SU-DHL-6 (cell line): Measurements from ENCODE around the gene TAOK2.
"Not testable (repeated sequence)": the region's sequence is repeated elsewhere in the genome, so short reads cannot be mapped to it uniquely, and the experiment has no call there.

ENCODE experiments used
- H2AFZ ChIP-seq: fragments of 200-600 bp; sonication (generic); 2 replicates; pipeline ENCODE4 v1.6.1; 2014; ENCODE audit warnings: low read depth, mild to moderate bottlenecking, moderate library complexity, mixed read lengths, antibody characterized with exemption, low read length; ENCODE audit not compliant: severe bottlenecking
- H3F3A ChIP-seq: fragments of 200-600 bp; shearing (Covaris generic); 2 replicates; pipeline ENCODE4 v1.6.0; 2016; ENCODE audit warnings: antibody characterized with exemption, mild to moderate bottlenecking; ENCODE audit not compliant: insufficient read depth
- H3K27ac ChIP-seq: fragments of 200-600 bp; sonication (generic); 2 replicates; pipeline ENCODE4 v1.5.1; 2016; ENCODE audit warnings: low read depth, mild to moderate bottlenecking, low read length, moderate library complexity, mixed read lengths
- H3K27me3 ChIP-seq: fragments of 200-600 bp; sonication (generic), shearing (Covaris generic); 2 replicates; pipeline ENCODE4 v1.6.0; 2014; ENCODE audit warnings: mild to moderate bottlenecking, low read length
- H3K36me3 ChIP-seq: fragments of 200-600 bp; sonication (generic); 2 replicates; pipeline ENCODE4 v1.6.1; 2014; ENCODE audit warnings: mild to moderate bottlenecking, low read length, mixed read lengths
- H3K4me2 ChIP-seq: fragments of 300-600, 200-600 bp; shearing (Covaris generic), sonication (generic); 2 replicates; pipeline ENCODE4 v1.6.0; 2014; ENCODE audit warnings: low read length, low read depth, mild to moderate bottlenecking; ENCODE audit not compliant: poor library complexity, severe bottlenecking
- H3K4me3 ChIP-seq: fragments of 200-600 bp; sonication (generic); 2 replicates; pipeline ENCODE4 v1.5.1; 2014; ENCODE audit warnings: antibody characterized with exemption, low read length, mild to moderate bottlenecking, mixed read lengths; ENCODE audit not compliant: insufficient read depth, poor library complexity, severe bottlenecking
- H3K79me2 ChIP-seq: fragments of 200-600 bp; sonication (generic); 2 replicates; pipeline ENCODE4 v1.6.1; 2014; ENCODE audit warnings: mild to moderate bottlenecking, low read length, moderate library complexity; ENCODE audit not compliant: insufficient read depth
- H3K9ac ChIP-seq: fragments of 200-600 bp; sonication (generic); 2 replicates; pipeline ENCODE4 v1.7.0; 2014; ENCODE audit warnings: mild to moderate bottlenecking, low read length
- H3K9me2 ChIP-seq: fragments of 200-600 bp; sonication (generic); replicated peaks from 2 replicates; pipeline ENCODE4 v1.6.1; 2014; ENCODE audit warnings: low read length; ENCODE audit not compliant: insufficient read depth
- H3K9me3 ChIP-seq: fragments of 200-600 bp; sonication (generic); 2 replicates; pipeline ENCODE4 v1.6.1; 2014; ENCODE audit warnings: low read length, mixed read lengths; ENCODE audit not compliant: insufficient read depth
- H4K20me1 ChIP-seq: fragments of 200-600 bp; sonication (generic); 2 replicates; pipeline ENCODE4 v1.6.1; 2014; ENCODE audit warnings: low read depth, mild to moderate bottlenecking, antibody characterized with exemption, low read length, moderate library complexity, mixed read lengths
- CTCF ChIP-seq: fragments of 200-600 bp; sonication (generic); IDR thresholded peaks from one replicate; pipeline ENCODE4 v1.5.1; 2017; ENCODE audit warnings: antibody characterized with exemption, mild to moderate bottlenecking, low read length, moderate library complexity; ENCODE audit not compliant: insufficient read depth, poor library complexity, severe bottlenecking
- EZH2phosphoT487 ChIP-seq: fragments of 200-600 bp; sonication (generic), shearing (Covaris generic); conservative IDR thresholded peaks from 2 replicates; pipeline ENCODE4 v1.6.1; 2018; ENCODE audit warnings: mild to moderate bottlenecking, antibody characterized with exemption, low read length, moderate library complexity, mixed read lengths

The TAOK2 gene

DNA sequence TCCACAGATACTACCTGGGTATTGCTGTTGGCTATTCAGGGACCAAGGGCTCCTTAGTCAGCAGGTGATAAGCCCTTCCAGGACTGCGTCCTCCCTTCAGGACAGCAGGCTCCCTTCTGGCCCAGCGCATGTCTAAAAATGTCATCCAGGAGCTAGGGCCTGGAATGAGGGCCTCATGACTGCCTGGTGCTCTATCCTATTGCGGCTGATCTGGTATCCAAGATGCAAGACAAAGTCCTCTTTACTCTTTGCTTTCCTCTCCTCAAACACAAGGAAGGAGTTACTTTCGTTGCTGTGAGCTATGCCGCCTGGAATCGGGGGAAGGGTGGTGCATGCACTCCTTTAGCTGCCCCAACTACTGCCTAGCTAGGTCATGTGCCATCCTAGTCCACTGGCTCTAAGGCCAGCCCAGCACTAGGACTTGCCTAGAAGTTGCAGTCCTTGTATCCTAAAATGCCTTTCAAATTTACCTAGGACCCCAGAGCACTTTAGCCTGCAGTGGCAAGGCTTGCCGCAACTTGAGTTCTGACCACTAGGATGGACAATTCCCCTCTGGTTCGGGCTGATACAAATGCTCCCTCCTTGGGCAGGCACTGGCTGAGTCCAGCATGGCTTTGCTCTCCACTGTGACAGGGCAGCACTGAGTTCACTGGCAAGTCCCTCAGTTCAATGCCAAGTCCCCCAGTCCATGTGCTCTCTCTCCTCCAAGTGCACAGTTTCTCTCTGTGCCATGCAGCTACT, 21.9 kb upstream of the TAOK2 start:
- no peaks in the 10 kb centered on the region for H3K36me3 ChIP-seq
- H3K4me2 ChIP-seq = no peak overlapping the region
- H3K9me3 ChIP-seq = no peaks in the 10 kb centered on the region
- H3F3A ChIP-seq = peaks cover 4% of the 10 kb centered on the region; the same call in 1 of the 2 replicates
- no peaks in the 10 kb centered on the region for H3K79me2 ChIP-seq
- no peaks in the 10 kb centered on the region for H3K27me3 ChIP-seq
- no peaks in the 10 kb centered on the region for H3K9me2 ChIP-seq
- TF ChIP-seq CTCF (no peak), EZH2phosphoT487 (no peak)
- no peak overlapping the region for H2AFZ ChIP-seq
- no peak overlapping the region for H3K27ac ChIP-seq
- H3K4me3 ChIP-seq = no peak overlapping the region
- H3K9ac ChIP-seq = no peak overlapping the region
- no peaks in the 10 kb centered on the region for H4K20me1 ChIP-seq

DNA sequence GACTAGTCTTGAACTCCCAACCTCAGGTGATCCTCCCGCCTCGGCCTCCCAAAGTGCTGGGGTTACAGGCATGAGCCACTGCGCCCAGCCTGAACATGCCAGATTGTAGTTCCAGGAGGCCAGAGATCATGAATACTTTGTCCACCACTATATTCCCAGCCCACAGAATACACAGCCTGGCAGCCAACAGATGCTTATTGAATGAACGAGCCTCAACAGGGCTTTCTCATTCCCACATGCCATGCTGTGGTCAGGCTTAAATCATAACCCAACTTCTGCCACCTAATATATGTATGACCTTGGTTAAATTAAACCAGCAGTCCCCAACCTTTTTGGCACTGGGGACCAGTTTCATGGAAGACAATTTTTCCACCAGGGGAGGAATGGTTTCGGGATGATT, 14.9 kb upstream of the TAOK2 start:
- TF ChIP-seq EZH2phosphoT487 (no peak), CTCF (no peak)
- no peaks in the 10 kb centered on the region for H3K27me3 ChIP-seq
- no peaks in the 10 kb centered on the region for H3K79me2 ChIP-seq
- H3K9me2 ChIP-seq = no peaks in the 10 kb centered on the region
- peaks cover 4% of the 10 kb centered on the region; the same call in 1 of the 2 replicates for H3F3A ChIP-seq
- no peak overlapping the region for H3K27ac ChIP-seq
- H3K9ac ChIP-seq = no peak overlapping the region
- no peaks in the 10 kb centered on the region for H3K36me3 ChIP-seq
- no peak overlapping the region for H3K4me2 ChIP-seq
- H3K4me3 ChIP-seq = no peak overlapping the region
- no peaks in the 10 kb centered on the region for H4K20me1 ChIP-seq
- H3K9me3 ChIP-seq = no peaks in the 10 kb centered on the region
- H2AFZ ChIP-seq = no peak overlapping the region

GRCh38 chr16:29959293-29959692, 14.4 kb upstream of the TAOK2 start:
- Histone ChIP-seq H3F3A (peaks cover 4% of the 10 kb centered on the region; the same call in 1 of the 2 replicates), H3K79me2 (no peaks in the 10 kb centered on the region), H3K27ac (no peak overlapping the region), H3K9ac (no peak overlapping the region), H3K4me2 (no peak overlapping the region), H2AFZ (no peak overlapping the region), H3K36me3 (no peaks in the 10 kb centered on the region), H3K9me2 (no peaks in the 10 kb centered on the region), H3K9me3 (no peaks in the 10 kb centered on the region), H3K27me3 (no peaks in the 10 kb centered on the region), H3K4me3 (no peak overlapping the region), H4K20me1 (no peaks in the 10 kb centered on the region)
- TF ChIP-seq CTCF = no peak
- no peak for TF ChIP-seq EZH2phosphoT487

GRCh38 chr16:29959821-29960220, 13.8 kb upstream of the TAOK2 start:
- H3K27ac ChIP-seq, H3K27me3 ChIP-seq, H3K9me2 ChIP-seq, H3F3A ChIP-seq, H2AFZ ChIP-seq, H4K20me1 ChIP-seq, H3K4me3 ChIP-seq, H3K36me3 ChIP-seq, H3K9me3 ChIP-seq, H3K9ac ChIP-seq, H3K4me2 ChIP-seq, H3K79me2 ChIP-seq: not testable (repeated sequence)
